Upper lobe of left lung (tissue), 6 donors: ENCODE data around the gene ARGLU1. TPM values are rescaled to one million over a fixed set of nuclear protein-coding genes. Genes with fewer than 3 reads are reported as not detected.
A peak's percentile ranks its signal among the peaks of the same experiment; 100 is the strongest.

Experiments
- ATAC-seq, 2 donors: fragments of 200-7000 bp; cut with Tn5 transposase; one replicate each; pipeline ENCODE4 v1.9.1; 2022; ENCODE audit warnings: mild to moderate bottlenecking in 2 of 2, moderate library complexity in 2 of 2; ENCODE audit not compliant: low FRiP score in 2 of 2
- DNase-seq, 2 donors: peaks; one replicate each; pipeline ENCODE4 v3.0.0-alpha.2; 2019 to 2020
- H3K27ac ChIP-seq, 4 donors: fragments of 200-600 bp; sonication (generic); one replicate each; pipeline ENCODE4 v1.5.1; 2016 to 2019
- H3K27me3 ChIP-seq, 4 donors: fragments of 200-600 bp; sonication (generic); one replicate each; pipeline ENCODE4 v1.5.1; 2017 to 2019
- H3K36me3 ChIP-seq, 4 donors: fragments of 200-600 bp; sonication (generic); one replicate each; pipeline ENCODE4 v1.5.1; 2016 to 2019
- H3K4me1 ChIP-seq, 4 donors: fragments of 200-600 bp; sonication (generic); one replicate each; pipeline ENCODE4 v1.5.1; 2018 to 2019
- H3K4me3 ChIP-seq, 4 donors: fragments of 200-600 bp; sonication (generic); one replicate each; pipeline ENCODE4 v1.5.1; 2017 to 2019; ENCODE audit warnings: mild to moderate bottlenecking in 2 of 4, moderate library complexity in 1 of 4
- H3K9me3 ChIP-seq, 4 donors: fragments of 200-600 bp; sonication (generic); one replicate each; pipeline ENCODE4 v1.5.1; 2018 to 2019
- CTCF ChIP-seq, 6 experiments: fragments of 450-650 bp in 4 of 6; fragments of 200-600 bp in 2 of 6; sonication (generic) in 2 of 6; IDR thresholded peaks; one replicate each; pipeline ENCODE4 v1.5.1; 2016 to 2019; ENCODE audit warnings: antibody characterized with exemption in 6 of 6
- EP300 ChIP-seq, 4 donors: sonication (generic); formaldehyde crosslinking; IDR thresholded peaks; one replicate each; pipeline ENCODE4 v1.5.1; 2017; ENCODE audit warnings: antibody characterized with exemption in 4 of 4, control low read depth in 2 of 4
- POLR2A ChIP-seq, 4 donors: fragments of 450-650 bp; IDR thresholded peaks; one replicate each; pipeline ENCODE4 v1.5.1; 2016 to 2017; ENCODE audit warnings: antibody characterized with exemption in 4 of 4, mild to moderate bottlenecking in 2 of 4
- POLR2AphosphoS5 ChIP-seq, 2 donors: sonication (generic); formaldehyde crosslinking; IDR thresholded peaks; one replicate each; pipeline ENCODE4 v1.5.1; 2017; ENCODE audit warnings: antibody characterized with exemption in 2 of 2
- WGBS, 2 donors: methylation state at CpG; one replicate each; pipeline ENCODE4 v1.1.5; 2017 to 2018; 5-methylcytosine and 5-hydroxymethylcytosine counted together
- total RNA-seq, 6 donors: library from RNA; depleted of rRNA in 4 of 6; stranded (reverse); fragments of >200 nt in 4 of 6; gene quantifications; one replicate each; pipeline versions ENCODE4 v1.1.0 to v1.2.1, GENCODE V29; 2016 to 2021
- donor health status: DM: no; HTN: no; CAD: no; lungs with moderate emphysema.
- donor health status: DM: no; HTN: yes; CAD: no; lungs with severe emphysema.

ARGLU1 gene
- total RNA-seq, 6 donors from 2014 or later: 73.6 to 411 (median 121) TPM

GRCh38 chr13:106534639-106535551, 33.0 kb downstream of the ARGLU1 start:
- Histone ChIP-seq H3K36me3 (peaks cover 0 to 2% (median 0%) of the 10 kb centered on the region in 4 donors), H3K4me1 (peaks cover 11 to 44% (median 12%) of the 10 kb centered on the region in 4 donors), H3K9me3 (no peaks in the 10 kb centered on the region), H3K27ac (peak overlapping the region; percentile 85 to 92 (median 90)), H3K4me3 (peak overlapping the region; percentile 68 to 88 (median 80)), H3K27me3 (peaks cover 0 to 11% (median 1%) of the 10 kb centered on the region in 4 donors)
- TF ChIP-seq EP300 (IDR thresholded peaks at IDR 0.05) (no peak), POLR2A (IDR thresholded peaks at IDR 0.05) (no peak), POLR2AphosphoS5 (IDR thresholded peaks at IDR 0.05) (no peak), CTCF (IDR thresholded peaks at IDR 0.05) (no peak)
- ATAC-seq (peak in 1 of 2 donors; percentile 9), DNase-seq (peak in 1 of 2 donors; percentile 83)
- WGBS, 2 donors: 0 to 1% methylated on average over 1 to 37 of the region's 121 CpGs

DNA sequence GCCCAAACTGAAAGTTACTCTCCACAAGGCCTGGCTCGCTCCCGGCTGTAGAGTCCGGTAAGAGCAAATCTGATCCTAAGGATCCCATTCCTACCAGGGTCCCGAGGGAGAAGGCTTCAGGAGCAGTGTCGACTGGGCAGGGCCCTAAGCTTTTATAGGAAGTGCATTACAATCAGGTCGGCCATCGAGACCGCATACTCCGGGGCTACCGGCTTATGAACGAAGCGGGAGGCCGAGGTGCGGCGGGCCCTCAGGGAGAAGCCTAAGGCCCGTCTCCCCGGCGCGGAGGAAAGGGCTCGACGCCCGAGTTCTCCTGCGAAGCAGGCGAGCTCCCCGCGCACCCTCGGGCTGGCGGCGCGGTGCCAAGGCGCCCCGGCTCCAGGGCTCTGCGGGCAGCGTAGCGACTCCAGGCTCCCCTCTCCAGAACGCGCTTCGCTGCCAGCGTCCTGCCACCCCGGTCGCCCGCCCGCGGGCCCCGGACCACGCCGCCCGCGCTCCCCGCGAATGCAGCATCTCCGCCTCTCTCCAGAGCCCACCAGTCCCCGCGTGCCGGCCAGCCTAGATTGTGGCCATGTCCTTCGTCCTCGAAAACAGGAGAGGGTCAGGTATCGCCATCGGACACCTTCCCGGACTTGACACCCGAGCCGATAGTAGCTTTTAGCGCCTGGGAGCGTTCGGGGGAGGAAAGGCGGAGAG, 33.8 kb downstream of the ARGLU1 start:
- Histone ChIP-seq H3K27ac (peak overlapping the region; percentile 85 to 92 (median 90)), H3K27me3 (peaks cover 0 to 11% (median 1%) of the 10 kb centered on the region in 4 donors), H3K36me3 (no peaks in the 10 kb centered on the region), H3K4me1 (peaks cover 11 to 47% (median 13%) of the 10 kb centered on the region in 4 donors), H3K4me3 (peak overlapping the region; percentile 68 to 88 (median 80)), H3K9me3 (no peaks in the 10 kb centered on the region)
- TF ChIP-seq CTCF (IDR thresholded peaks at IDR 0.05) (no peak), POLR2AphosphoS5 (IDR thresholded peaks at IDR 0.05) (peak in 1 of 2 donors; percentile 9)
- 5 to 6% methylated on average over 4 to 42 of the region's 66 CpGs for WGBS, 2 donors
- ATAC-seq: peak in 1 of 2 donors; percentile 9
- DNase-seq: peak; percentile 54 to 91

DNA sequence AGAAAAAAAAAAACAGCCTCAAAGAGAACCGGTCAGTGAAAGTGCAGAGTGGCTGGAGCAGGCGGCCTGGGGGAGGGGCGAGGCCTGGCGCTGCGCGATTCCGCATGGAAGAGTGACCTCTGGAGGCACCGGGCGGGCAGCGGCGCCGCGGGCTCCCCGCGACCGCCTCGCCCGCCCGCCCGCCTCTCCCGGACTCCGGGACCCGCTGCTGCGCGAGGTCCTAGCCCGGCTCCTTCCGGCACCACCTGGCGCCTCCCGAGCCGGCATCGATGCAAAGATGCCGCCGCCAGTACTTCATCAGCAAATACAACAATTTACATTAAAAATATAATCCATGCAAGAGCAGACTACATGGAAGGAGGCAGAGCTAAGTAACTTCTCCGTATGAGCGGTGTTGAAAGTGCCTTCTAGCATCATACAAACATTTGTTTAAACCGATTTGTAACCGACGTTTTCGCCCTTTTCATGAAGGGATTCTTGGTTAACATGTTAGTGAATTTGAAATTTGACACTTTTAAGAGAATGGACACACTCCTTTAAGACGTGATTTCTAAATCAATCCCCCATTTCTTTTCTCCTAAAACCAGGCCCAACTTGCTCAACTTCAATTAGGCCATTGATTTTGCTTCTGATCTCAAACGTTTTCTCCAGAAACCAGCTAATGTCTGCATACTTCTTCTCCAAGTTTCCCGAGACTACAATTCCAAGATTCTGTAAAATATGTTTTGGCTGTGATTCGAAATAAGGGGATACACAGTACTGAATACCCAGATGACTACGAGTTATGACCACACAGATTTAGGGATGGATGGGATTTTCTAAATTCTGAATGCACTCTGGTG, 34.6 kb downstream of the ARGLU1 start:
- peaks cover 11 to 55% (median 13%) of the 10 kb centered on the region in 4 donors for H3K4me1 ChIP-seq
- peak; percentile 73 to 80 for ATAC-seq
- peak overlapping the region; percentile 85 to 92 (median 90) for H3K27ac ChIP-seq

More for the DNA sequence above, 34.6 kb downstream of the ARGLU1 start:
- peak; percentile 86 to 96 for DNase-seq
- H3K36me3 ChIP-seq: no peaks in the 10 kb centered on the region
- H3K27me3 ChIP-seq: peaks cover 0 to 11% (median 1%) of the 10 kb centered on the region in 4 donors
- TF ChIP-seq POLR2A (IDR thresholded peaks at IDR 0.05): no peak
- TF ChIP-seq CTCF (IDR thresholded peaks at IDR 0.05): peak in 5 of 6 experiments; percentile 35 to 82 (median 58)
- no peaks in the 10 kb centered on the region for H3K9me3 ChIP-seq
- H3K4me3 ChIP-seq: peak overlapping the region; percentile 37 to 88 (median 77)
- WGBS, 2 donors: 4% methylated on average over 36 to 44 of the region's 44 CpGs
